Measurements from ENCODE around the gene VIL1.

The VIL1 gene

GRCh38 chr2:218446547-218446946, 27.6 kb downstream of the VIL1 start:
- no peak for DNase-seq

DNA sequence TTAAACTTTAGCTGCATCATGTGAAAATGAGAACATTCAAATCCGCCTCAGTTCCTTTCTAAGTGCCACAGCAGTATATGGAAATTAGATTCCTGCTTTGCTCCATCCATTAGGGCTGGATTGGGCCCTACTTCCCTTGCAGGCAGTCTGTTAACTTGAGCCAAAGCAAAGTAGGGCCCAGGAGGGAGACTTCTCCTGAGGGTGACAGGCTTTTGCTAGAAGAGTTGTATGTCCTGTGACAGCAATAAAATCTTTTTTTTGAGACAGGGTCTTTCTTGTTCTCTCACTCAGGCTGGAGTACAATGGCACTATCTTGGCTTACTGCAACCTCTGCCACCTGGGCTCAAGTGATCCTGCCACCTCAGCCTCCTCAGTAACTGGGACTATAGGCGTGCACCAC, 28.1 kb downstream of the VIL1 start:
- DNase-seq: no peak

DNA sequence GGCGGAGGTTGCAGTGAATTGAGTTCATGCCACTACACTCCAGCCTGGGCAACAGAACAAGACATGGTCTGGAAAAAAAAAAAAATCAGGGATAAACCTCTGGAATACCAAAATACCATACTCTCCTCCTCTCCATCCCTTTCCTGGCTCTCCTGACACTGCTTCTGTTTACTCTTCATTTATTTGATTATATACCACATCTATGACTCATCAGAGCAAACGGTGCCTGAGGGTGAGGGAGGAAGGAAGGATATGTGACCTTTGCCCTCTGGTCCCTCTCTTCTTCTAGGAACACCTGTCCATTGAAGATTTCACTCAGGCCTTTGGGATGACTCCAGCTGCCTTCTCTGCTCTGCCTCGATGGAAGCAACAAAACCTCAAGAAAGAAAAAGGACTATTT, 30.0 kb downstream of the VIL1 start:
- DNase-seq: no peak

GRCh38 chr2:218452079-218452478, 33.2 kb downstream of the VIL1 start:
- DNase-seq: no peak

- DNase-seq: no peak
Observed at GRCh38 chr2:218456849-218457248, 37.9 kb downstream of the VIL1 start.

DNA sequence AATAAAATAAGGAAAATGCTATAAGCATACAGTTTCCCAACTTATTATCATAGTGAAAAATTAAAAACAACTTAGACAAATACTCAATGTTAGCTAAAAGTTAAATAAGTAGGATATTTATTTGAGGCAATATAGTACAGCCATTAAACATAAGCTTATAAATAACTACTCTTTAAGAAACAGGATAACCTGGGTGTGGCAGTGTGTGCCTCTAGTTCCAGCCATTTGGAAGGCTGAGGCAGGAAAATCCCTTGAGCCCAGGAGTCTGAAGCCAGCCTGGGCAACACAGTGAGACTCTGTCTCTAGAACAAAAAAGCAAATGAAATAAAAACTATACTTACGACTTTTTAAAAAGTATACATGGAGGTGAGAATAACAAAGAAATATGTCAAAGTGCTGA, 39.7 kb downstream of the VIL1 start:
- DNase-seq: no peak

- peak; percentile 66 for DNase-seq
Observed at GRCh38 chr2:218465987-218466633, 47.2 kb downstream of the VIL1 start.

- no peak for DNase-seq
Observed at GRCh38 chr2:218470448-218470847, 51.5 kb downstream of the VIL1 start.

GRCh38 chr2:218471036-218471435, 52.1 kb downstream of the VIL1 start:
- DNase-seq: no peak

DNA sequence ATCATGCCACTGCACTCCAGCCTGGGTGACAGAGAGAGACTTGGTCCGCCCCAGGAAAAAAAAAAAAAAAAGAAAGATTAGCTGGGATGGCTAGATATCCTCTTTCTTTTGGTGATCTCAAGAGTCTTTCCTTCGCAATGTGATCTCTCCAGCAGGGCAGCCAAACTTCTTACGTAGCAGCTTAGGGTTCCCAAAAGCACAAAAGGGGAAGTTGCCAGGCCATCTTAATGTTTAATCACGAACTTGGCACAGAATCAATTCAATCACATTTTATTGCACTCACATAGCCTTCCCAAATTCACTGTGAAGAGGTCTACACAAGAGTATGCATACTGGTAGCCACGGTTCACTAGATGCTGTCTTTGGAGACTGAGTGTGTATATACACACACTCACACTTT, 53.1 kb downstream of the VIL1 start:
- peak; percentile 26 for DNase-seq

- DNase-seq: no peak
Observed at GRCh38 chr2:218472988-218473387, 54.1 kb downstream of the VIL1 start.

DNA sequence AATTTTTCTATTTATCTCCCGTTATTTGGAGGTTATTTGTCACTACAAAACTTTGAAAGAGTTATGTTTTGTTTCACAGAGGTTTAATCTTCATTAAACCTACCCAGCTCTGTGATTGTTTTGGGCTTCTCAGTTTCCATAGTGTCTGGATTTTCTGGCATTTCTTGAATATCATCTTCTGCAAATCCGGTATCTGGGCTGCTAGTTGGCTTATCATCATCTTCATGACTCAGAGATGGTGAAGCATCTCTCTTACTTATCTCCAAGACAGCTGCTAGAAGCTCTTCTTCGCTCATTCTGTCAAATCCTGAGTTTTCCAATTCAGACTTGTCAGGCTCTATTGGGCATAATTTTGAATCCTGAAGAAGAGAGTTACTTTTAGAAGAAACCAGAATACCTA, 55.6 kb downstream of the VIL1 start:
- DNase-seq: no peak

- no peak for DNase-seq
Observed at GRCh38 chr2:218476676-218477075, 57.8 kb downstream of the VIL1 start.

- no peak for DNase-seq
Observed at GRCh38 chr2:218477247-218477646, 58.3 kb downstream of the VIL1 start.

DNA sequence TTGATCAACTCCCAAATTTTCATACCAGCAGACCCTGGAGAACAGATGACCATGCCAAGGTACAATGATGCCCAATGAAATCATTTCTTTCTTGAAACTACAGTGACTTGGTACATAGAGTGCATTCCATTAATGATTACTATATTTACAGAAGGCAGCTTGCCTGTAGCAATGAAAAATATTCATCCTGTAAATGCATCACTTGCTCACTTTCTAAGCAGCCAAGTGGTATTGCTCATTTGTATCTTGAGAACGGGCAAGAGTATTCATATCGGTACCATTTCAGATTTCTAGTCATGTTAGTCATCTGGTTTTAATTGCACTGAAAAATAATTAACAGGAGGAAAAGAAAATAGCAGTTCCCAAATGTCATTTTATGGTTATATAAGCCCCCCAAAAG, 59.6 kb downstream of the VIL1 start:
- no peak for DNase-seq

GRCh38 chr2:218479595-218479994, 60.7 kb downstream of the VIL1 start:
- no peak for DNase-seq

GRCh38 chr2:218482651-218483050, 63.7 kb downstream of the VIL1 start:
- no peak for DNase-seq

- DNase-seq: no peak
Observed at GRCh38 chr2:218485986-218486667, 67.2 kb downstream of the VIL1 start.

- no peak for DNase-seq
Observed at GRCh38 chr2:218500501-218501060, 81.7 kb downstream of the VIL1 start.

DNA sequence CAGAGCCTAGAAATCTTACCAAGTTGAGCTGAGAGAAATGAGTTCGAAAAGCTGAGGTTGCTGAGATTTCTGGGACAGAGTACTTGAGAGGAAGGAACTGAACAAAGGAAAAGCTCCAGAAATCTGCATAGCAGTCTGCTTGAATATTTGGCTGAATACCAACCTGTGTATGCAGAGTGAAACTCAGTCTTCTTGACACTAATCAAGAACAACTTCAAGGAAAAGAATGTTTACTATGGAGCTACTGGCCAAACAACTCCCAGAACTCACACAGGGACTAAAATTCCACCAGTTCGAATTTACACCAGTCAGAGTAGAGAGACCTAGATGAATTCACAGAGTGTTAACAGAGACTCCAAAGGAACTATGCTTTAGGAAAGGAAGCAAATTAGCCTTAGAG, 82.7 kb downstream of the VIL1 start:
- no peak for DNase-seq
